A673 (cell line): ENCODE results near the gene SEMA4D.

Source experiments
- EZH2 ChIP-seq: fragments of 200-600 bp; sonication (generic); IDR thresholded peaks from 2 replicates; pipeline ENCODE4 v1.6.1; 2017; ENCODE audit warnings: borderline replicate concordance, low read depth, mild to moderate bottlenecking, mixed read lengths, antibody characterized with exemption, low read length; ENCODE audit not compliant: poor library complexity, severe bottlenecking
- TF ChIP-seq, protein P1 (sequence below): fragments of 300-800, 200-600 bp; sonication (generic); conservative IDR thresholded peaks from 2 replicates; pipeline ENCODE4 v1.5.1; 2017; ENCODE audit warnings: low read depth, mild to moderate bottlenecking, antibody characterized with exemption, low read length, moderate library complexity, mixed read lengths

DNA sequence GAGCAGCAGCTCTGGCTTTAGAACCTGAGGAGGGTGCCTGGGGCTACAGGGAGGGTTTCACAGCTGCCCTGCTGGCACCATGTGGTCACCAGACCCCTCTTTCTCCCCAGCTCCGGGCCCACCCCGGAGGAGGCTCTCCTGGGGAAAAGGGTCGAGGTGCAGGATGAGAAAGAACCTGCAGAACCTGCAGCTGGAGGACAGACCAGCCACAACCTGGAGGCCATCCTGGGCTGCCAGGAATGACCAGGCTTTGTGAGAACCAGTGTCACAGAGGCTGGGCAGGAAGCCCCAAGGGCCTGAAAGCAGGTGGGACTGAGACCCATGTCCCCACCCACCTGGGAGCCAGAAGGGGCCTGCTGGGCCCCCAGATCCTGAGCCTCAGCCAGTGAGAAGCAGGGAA is 23.0 kb downstream of the SEMA4D start:
- TF ChIP-seq, protein P1, sequence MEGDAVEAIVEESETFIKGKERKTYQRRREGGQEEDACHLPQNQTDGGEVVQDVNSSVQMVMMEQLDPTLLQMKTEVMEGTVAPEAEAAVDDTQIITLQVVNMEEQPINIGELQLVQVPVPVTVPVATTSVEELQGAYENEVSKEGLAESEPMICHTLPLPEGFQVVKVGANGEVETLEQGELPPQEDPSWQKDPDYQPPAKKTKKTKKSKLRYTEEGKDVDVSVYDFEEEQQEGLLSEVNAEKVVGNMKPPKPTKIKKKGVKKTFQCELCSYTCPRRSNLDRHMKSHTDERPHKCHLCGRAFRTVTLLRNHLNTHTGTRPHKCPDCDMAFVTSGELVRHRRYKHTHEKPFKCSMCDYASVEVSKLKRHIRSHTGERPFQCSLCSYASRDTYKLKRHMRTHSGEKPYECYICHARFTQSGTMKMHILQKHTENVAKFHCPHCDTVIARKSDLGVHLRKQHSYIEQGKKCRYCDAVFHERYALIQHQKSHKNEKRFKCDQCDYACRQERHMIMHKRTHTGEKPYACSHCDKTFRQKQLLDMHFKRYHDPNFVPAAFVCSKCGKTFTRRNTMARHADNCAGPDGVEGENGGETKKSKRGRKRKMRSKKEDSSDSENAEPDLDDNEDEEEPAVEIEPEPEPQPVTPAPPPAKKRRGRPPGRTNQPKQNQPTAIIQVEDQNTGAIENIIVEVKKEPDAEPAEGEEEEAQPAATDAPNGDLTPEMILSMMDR = no peak
- no peak for TF ChIP-seq EZH2
